ENCODE results near the gene NTRK2.

DNA sequence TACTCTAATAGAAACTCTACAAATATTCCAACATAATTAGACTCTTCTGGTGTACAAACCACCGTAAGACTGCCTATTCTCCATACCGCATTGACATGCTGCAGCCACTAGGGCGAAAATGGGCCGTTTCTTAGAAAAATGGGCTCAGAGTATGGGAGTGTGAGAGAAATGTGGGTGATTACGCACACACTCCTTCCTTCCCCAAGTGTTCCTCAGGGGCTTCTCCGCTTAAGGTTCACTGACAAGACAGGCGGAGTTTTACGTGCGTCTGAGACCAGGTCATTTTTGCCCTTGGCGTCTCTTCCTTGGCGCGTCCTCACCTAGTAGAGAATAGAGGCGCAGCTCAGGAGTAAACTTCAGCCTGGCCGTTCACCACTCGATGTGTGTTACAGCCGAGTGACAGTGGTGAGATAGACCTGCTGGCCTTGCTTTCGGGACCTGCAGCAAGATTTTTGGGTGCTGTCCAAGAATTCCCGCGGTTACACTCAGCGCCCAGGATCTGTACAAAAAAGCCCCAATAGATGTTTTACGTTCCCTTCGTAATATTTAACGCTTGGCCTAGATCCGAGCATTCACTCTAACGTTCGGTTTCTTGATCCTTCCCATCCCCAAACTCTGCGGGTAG is 1.8 kb upstream of the NTRK2 start:
- TF ChIP-seq POLR2A (IDR thresholded peaks at IDR 0.05; ENCODE audit: low read depth, low read length) (no peak), POLR2AphosphoS5 (IDR thresholded peaks at IDR 0.05; ENCODE audit: low read depth, low read length) (no peak), TAF1 (IDR thresholded peaks at IDR 0.05; ENCODE audit: borderline replicate concordance, low read depth, low read length) (no peak)

Measured in GM12892 (cell line).